Uterus (tissue), 2 donors: ENCODE results near the gene DTX4.

ENCODE experiments used
- CTCF ChIP-seq, 4 experiments: fragments of 200-600 bp in 2 of 4; fragments of 450-650 bp in 2 of 4; sonication (generic) in 2 of 4; IDR thresholded peaks; one replicate each; pipeline ENCODE4 v1.5.1; 2016 to 2019; ENCODE audit warnings: antibody characterized with exemption in 4 of 4, mild to moderate bottlenecking in 2 of 4, moderate library complexity in 1 of 4
- POLR2A ChIP-seq, 2 donors: fragments of 450-650 bp; IDR thresholded peaks; one replicate each; pipeline ENCODE4 v1.6.1; 2016; ENCODE audit warnings: antibody characterized with exemption in 2 of 2, mild to moderate bottlenecking in 1 of 2, moderate library complexity in 1 of 2

GRCh38 chr11:59137190-59137589 is 34.7 kb upstream of the DTX4 start:
- TF ChIP-seq CTCF (IDR thresholded peaks at IDR 0.05) (no peak), POLR2A (IDR thresholded peaks at IDR 0.05) (no peak)
